Osteocyte (in vitro differentiated cells): Measurements from ENCODE around the gene ASB2. TPM values are rescaled to one million over a fixed set of nuclear protein-coding genes. Genes with fewer than 3 reads are reported as not detected.

Experiments used
- DNase-seq: peaks from one replicate; pipeline ENCODE4 v3.0.0; 2021; ENCODE audit warnings: mixed read lengths; ENCODE audit not compliant: unreplicated experiment; ENCODE audit errors: extremely low spot score
- H3K27ac Mint-ChIP-seq: one replicate; pipeline ENCODE4 v1.8.0; 2021; ENCODE audit warnings: mild to moderate bottlenecking, mixed read lengths; ENCODE audit not compliant: unreplicated experiment
- H3K27me3 Mint-ChIP-seq: one replicate; pipeline ENCODE4 v1.8.0; 2021; ENCODE audit warnings: mixed read lengths; ENCODE audit not compliant: unreplicated experiment
- H3K36me3 Mint-ChIP-seq: one replicate; pipeline ENCODE4 v1.8.0; 2021; ENCODE audit warnings: mixed read lengths; ENCODE audit not compliant: unreplicated experiment
- H3K4me1 Mint-ChIP-seq: one replicate; pipeline ENCODE4 v1.8.0; 2021; ENCODE audit warnings: mixed read lengths; ENCODE audit not compliant: unreplicated experiment
- H3K4me3 Mint-ChIP-seq: one replicate; pipeline ENCODE4 v1.8.0; 2021; ENCODE audit warnings: mild to moderate bottlenecking, moderate library complexity, mixed read lengths; ENCODE audit not compliant: unreplicated experiment
- H3K9me3 Mint-ChIP-seq: one replicate; pipeline ENCODE4 v1.8.0; 2021; ENCODE audit warnings: mixed read lengths; ENCODE audit not compliant: unreplicated experiment
- CTCF ChIP-seq: fragments of 200-600 bp; sonication (generic); IDR thresholded peaks from 2 replicates; pipeline ENCODE4 v1.5.0; 2021; ENCODE audit warnings: antibody characterized with exemption, mild to moderate bottlenecking, moderate library complexity
- microRNA-seq: library from miRNA; unstranded; fragments of <30 nt; microRNA quantifications from one replicate; pipeline ENCODE4 v1.1.0, GENCODE V29; 2020; ENCODE audit not compliant: unreplicated experiment
- total RNA-seq: library from RNA; stranded (reverse); gene quantifications from 2 replicates; pipeline ENCODE4 v1.2.1, GENCODE V29; 2021

ASB2 gene
- total RNA-seq, 1 donor from 2014 or later = 0.38 TPM

GRCh38 chr14:93889739-93890483 lies 86.5 kb downstream of the ASB2 start:
- H3K27ac Mint-ChIP-seq = no peak overlapping the region
- peaks cover 9% of the 10 kb centered on the region for H3K9me3 Mint-ChIP-seq
- DNase-seq = no peak
- peaks cover 27% of the 10 kb centered on the region for H3K27me3 Mint-ChIP-seq
- TF ChIP-seq CTCF = no peak
- no peaks in the 10 kb centered on the region for H3K36me3 Mint-ChIP-seq
- H3K4me3 Mint-ChIP-seq = no peak overlapping the region
- H3K4me1 Mint-ChIP-seq = no peaks in the 10 kb centered on the region

GRCh38 chr14:93888995-93889394 lies 87.4 kb downstream of the ASB2 start:
- Mint-ChIP-seq H3K27me3 (peaks cover 25% of the 10 kb centered on the region), H3K36me3 (no peaks in the 10 kb centered on the region), H3K4me1 (no peaks in the 10 kb centered on the region), H3K27ac (no peak overlapping the region), H3K9me3 (peaks cover 13% of the 10 kb centered on the region), H3K4me3 (no peak overlapping the region)
- DNase-seq = no peak
- TF ChIP-seq CTCF = no peak

- Mint-ChIP-seq H3K36me3 (no peaks in the 10 kb centered on the region), H3K4me1 (peaks cover 8% of the 10 kb centered on the region), H3K27ac (no peak overlapping the region), H3K9me3 (peaks cover 19% of the 10 kb centered on the region), H3K4me3 (no peak overlapping the region), H3K27me3 (peaks cover 15% of the 10 kb centered on the region)
- no peak for TF ChIP-seq CTCF
- no peak for DNase-seq
These were observed 91.4 kb downstream of the ASB2 start for GRCh38 chr14:93884950-93885349.

Small RNA genes within 50 kb of the gene (microRNA-seq; reads per million reads assigned to microRNA genes)
- gene MIR4506 = not detected

Other genes with a start within 250 kb of the ASB2 start
- gene PRIMA1, start 188.1 kb downstream of the ASB2 start, total RNA-seq = not detected in 2 replicates
- gene FAM181A, start 49.2 kb downstream of the ASB2 start, total RNA-seq = not detected in 2 replicates
- not detected in 2 replicates for gene CCDC197, start 20.7 kb upstream of the ASB2 start, total RNA-seq
- 1.3 TPM in 2 replicates for gene OTUB2, start 49.8 kb upstream of the ASB2 start, total RNA-seq
- gene DDX24, start 104.6 kb upstream of the ASB2 start, total RNA-seq = 167 and 170 TPM in 2 replicates
- gene IFI27L1, start 104.7 kb upstream of the ASB2 start, total RNA-seq = 25.8 and 30.0 TPM in 2 replicates
- gene IFI27, start 134.2 kb upstream of the ASB2 start, total RNA-seq = 1.5 and 2.6 TPM in 2 replicates
- 42.5 and 44.7 TPM in 2 replicates for gene IFI27L2, start 153.0 kb upstream of the ASB2 start, total RNA-seq
- gene PPP4R4, start 197.8 kb upstream of the ASB2 start, total RNA-seq = not detected in 2 replicates